Psoas muscle (tissue), 8 donors: Measurements from ENCODE around the gene SGMS1. TPM values are rescaled to one million over a fixed set of nuclear protein-coding genes. Genes with fewer than 3 reads are reported as not detected.

Source experiments
- ATAC-seq, 4 donors: fragments of 200-7000 bp; cut with Tn5 transposase; one replicate each; pipeline ENCODE4 v1.9.1; 2020; ENCODE audit warnings: moderate library complexity in 3 of 4, mild to moderate bottlenecking in 2 of 4
- DNase-seq, 2 donors: peaks; one replicate each; pipeline ENCODE4 v3.0.0-alpha.2; 2020
- H3K27ac ChIP-seq: fragments of 200-600 bp; one replicate; pipeline ENCODE4 v1.8.0; 2022
- H3K27me3 ChIP-seq, 3 donors: fragments of 200-600 bp in 1 of 3; one replicate each; pipeline versions ENCODE4 v1.6.1 to v1.8.0; 2013 to 2022; ENCODE audit warnings: low read length in 2 of 3, mild to moderate bottlenecking in 2 of 3, moderate library complexity in 1 of 3; ENCODE audit not compliant: insufficient read depth in 3 of 3
- H3K36me3 ChIP-seq, 2 donors: fragments of 200-600 bp in 1 of 2; one replicate each; pipeline versions ENCODE4 v1.6.1 to v1.8.0; 2013 to 2022; ENCODE audit warnings: low read depth in 1 of 2, mild to moderate bottlenecking in 1 of 2, moderate library complexity in 1 of 2; ENCODE audit not compliant: insufficient read depth in 1 of 2
- H3K4me1 ChIP-seq: fragments of 200-600 bp; one replicate; pipeline ENCODE4 v1.8.0; 2022
- H3K4me3 ChIP-seq: fragments of 200-600 bp; one replicate; pipeline ENCODE4 v1.8.0; 2022; ENCODE audit warnings: mild to moderate bottlenecking
- H3K9me3 ChIP-seq: fragments of 200-600 bp; one replicate; pipeline ENCODE4 v1.8.0; 2022
- CTCF ChIP-seq: fragments of 200-600 bp; IDR thresholded peaks from one replicate; pipeline ENCODE4 v1.8.0; 2022; ENCODE audit warnings: antibody characterized with exemption
- WGBS, 3 donors: extraction: QIAGEN DNeasy Blood & Tissue Kit; methylation state at CpG; one replicate each; pipeline versions ENCODE4 v1.1.6 to v1.1.7; 2013; 5-methylcytosine and 5-hydroxymethylcytosine counted together
- intact Hi-C, 2 donors: fragments of 100-400 bp; cut with DNase I; formaldehyde crosslinking; loops; one replicate each; pipeline versions ENCODE4 v1.11.0 to v1.14.2; 2022
- polyA plus RNA-seq, 3 donors: library from polyadenylated mRNA; stranded (reverse); fragments of 200-250 nt; gene quantifications; one replicate each; pipeline ENCODE4 v1.2.3, GENCODE V29; 2013
- total RNA-seq, 4 donors: library from RNA; stranded (reverse); fragmentation: NEBNext Ultra II Directional in 2 of 4; extraction: Animal tissue kit (Norgen Biotek cat#: 25700) in 2 of 4; gene quantifications; one replicate each; pipeline versions ENCODE4 v1.2.1 to v1.2.4, GENCODE V29; 2021 to 2023
- donor health status: healthy with polysubstance abuse.
- donor health status: DM: no; HTN: no; CAD: no; lungs with moderate emphysema.
- donor health status: Bipolar disorder and iron deficiency.
- donor health status: healthy.
- donor health status: DM: yes; HTN: yes; CAD: no.
- donor health status: DM: no; HTN: no; CAD: no.
- donor health status: DM: no; HTN: no; CAD: no.
- donor health status: DM: yes; HTN: yes; CAD: no.

Gene SGMS1
- total and polyA plus RNA-seq, 7 donors = 6.2 to 16.7 (median 11.3) TPM

- H3K4me1 ChIP-seq = peaks cover 40% of the 10 kb centered on the region
- DNase-seq (no peak), ATAC-seq (no peak)
- TF ChIP-seq CTCF = no peak
- H3K4me3 ChIP-seq = no peak overlapping the region
- H3K9me3 ChIP-seq = no peaks in the 10 kb centered on the region
- intact Hi-C loops = no loop called here
- no peaks in the 10 kb centered on the region for H3K36me3 ChIP-seq
- H3K27me3 ChIP-seq = no peaks in the 10 kb centered on the region
- H3K27ac ChIP-seq = peak overlapping the region; percentile 7
- 94 to 99% (median 97%) methylated on average over 2 of the region's 2 CpGs for WGBS, 3 donors
Measured at GRCh38 chr10:50324046-50324445, 299.7 kb downstream of the SGMS1 start.

- DNase-seq = no peak
- Histone ChIP-seq H3K9me3 (no peaks in the 10 kb centered on the region), H3K36me3 (no peaks in the 10 kb centered on the region), H3K4me1 (peaks cover 41% of the 10 kb centered on the region), H3K27ac (no peak overlapping the region), H3K4me3 (no peak overlapping the region), H3K27me3 (no peaks in the 10 kb centered on the region)
- no peak for ATAC-seq
- intact Hi-C loops = no loop called here
- 61 to 77% (median 73%) methylated on average over 3 of the region's 3 CpGs for WGBS, 3 donors
- TF ChIP-seq CTCF = no peak
Measured at GRCh38 chr10:50322077-50322476, 301.7 kb downstream of the SGMS1 start.

DNA sequence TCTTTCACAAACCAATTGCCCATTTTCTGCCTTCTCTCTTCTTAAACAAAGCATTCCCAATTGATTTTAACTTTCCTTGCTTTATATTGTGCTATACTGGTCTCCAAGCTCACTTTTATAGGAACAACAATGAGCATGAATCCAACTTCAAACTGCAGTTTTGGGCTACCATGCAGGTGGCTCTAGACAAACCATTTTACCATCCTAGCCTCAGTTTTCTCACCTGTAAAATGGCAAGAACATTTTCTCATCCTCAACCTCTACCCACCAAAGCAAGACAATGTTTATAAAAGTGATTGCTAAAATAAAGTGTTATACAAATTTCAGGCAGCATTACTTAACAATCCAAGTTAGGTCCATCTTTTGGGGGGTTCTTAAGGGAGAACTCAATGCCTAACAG, 305.6 kb downstream of the SGMS1 start:
- no peak for ATAC-seq
- intact Hi-C loops = no loop called here
- no peaks in the 10 kb centered on the region for H3K27me3 ChIP-seq
- no peak for TF ChIP-seq CTCF
- no peaks in the 10 kb centered on the region for H3K36me3 ChIP-seq
- peaks cover 10% of the 10 kb centered on the region for H3K4me1 ChIP-seq
- no peak overlapping the region for H3K27ac ChIP-seq
- no peaks in the 10 kb centered on the region for H3K9me3 ChIP-seq
- DNase-seq = no peak
- H3K4me3 ChIP-seq = no peak overlapping the region

- Histone ChIP-seq H3K9me3 (no peaks in the 10 kb centered on the region), H3K36me3 (no peaks in the 10 kb centered on the region), H3K27ac (no peak overlapping the region), H3K4me1 (peaks cover 10% of the 10 kb centered on the region), H3K27me3 (no peaks in the 10 kb centered on the region), H3K4me3 (no peak overlapping the region)
- intact Hi-C loops = no loop called here
- peak in 3 of 4 donors; percentile 47 to 68 (median 65) for ATAC-seq
- no peak for TF ChIP-seq CTCF
- DNase-seq = no peak
- 72 to 83% (median 80%) methylated on average over 5 of the region's 5 CpGs for WGBS, 3 donors
Measured at GRCh38 chr10:50316695-50317648, 306.8 kb downstream of the SGMS1 start.
